HG03196 (cell line): ENCODE measurements around the gene DNAH3.
A peak's percentile ranks its signal among the peaks of the same experiment; 100 is the strongest.
"Not testable (repeated sequence)": the region's sequence is repeated elsewhere in the genome, so short reads cannot be mapped to it uniquely, and the experiment has no call there.

Source experiments
- ATAC-seq: cut with Tn5 transposase; IDR thresholded peaks from one replicate; pipeline ENCODE4 v1.9.1; 2021; ENCODE audit not compliant: unreplicated experiment

The DNAH3 gene

DNA sequence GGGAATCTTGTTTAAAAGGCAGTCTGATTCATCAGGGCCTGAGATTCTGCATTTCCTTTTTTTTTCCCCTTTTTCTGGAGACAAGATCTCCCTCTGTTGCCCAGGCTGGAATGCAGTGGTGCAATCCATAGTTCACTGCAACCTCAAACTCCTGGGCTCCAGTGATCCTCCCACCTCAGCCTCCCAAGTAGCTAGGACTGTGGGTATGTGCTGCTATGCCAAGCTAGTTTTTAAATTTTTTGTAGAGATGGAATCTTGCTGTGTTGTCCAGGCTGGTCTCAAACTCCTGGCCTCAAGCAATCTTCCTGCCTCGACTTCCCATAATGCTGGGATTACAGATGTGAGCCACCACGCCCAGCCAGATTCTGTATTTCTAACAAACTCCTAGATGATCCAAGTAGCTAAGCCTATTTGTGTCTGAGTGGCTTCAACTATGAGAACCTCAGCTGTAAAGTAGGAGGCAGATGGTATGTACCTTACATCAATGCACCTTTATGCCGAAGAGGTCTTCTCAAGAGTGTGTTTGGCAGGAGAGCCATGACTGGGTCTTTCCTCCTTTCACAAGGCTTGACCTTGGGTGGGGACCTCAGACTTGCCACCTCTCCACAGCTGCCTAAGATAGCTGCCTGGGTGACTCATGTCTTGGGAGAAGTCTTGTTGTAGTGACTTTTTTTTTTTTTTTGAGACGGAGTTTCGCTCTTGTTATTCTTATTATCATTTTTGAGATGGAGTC is 18.8 kb upstream of the DNAH3 start:
- ATAC-seq, result no peak

DNA sequence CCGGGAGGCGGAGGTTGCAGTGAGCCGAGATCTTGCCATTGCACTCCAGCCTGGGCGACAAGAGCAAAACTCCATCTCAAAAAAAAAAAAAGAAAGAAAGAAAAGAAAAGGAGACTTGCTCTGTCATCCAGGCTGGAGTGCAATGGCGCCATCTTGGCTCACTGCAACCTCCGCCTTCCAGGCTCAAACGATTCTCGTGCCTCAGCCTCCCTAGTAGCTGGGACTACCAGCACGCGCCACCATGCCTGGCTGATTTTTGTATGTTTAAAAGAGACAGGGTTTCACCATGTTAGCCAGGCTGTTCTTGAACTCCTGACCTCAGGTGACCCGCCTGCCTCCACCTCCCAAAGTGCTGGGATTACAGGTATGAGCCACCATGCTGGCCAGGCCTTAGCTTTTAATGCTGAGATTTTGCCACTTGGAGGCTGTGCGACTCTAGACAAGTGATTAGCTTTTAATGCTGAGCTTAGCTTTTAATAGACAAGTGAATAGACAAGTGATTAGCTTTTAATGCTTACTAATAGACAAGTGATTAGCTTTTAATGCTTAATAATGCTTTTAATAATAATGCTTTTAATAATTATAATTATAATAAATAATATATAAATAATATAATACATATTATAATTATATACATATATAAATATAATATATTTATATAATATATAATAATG is 17.4 kb upstream of the DNAH3 start:
- ATAC-seq, result no peak

DNA sequence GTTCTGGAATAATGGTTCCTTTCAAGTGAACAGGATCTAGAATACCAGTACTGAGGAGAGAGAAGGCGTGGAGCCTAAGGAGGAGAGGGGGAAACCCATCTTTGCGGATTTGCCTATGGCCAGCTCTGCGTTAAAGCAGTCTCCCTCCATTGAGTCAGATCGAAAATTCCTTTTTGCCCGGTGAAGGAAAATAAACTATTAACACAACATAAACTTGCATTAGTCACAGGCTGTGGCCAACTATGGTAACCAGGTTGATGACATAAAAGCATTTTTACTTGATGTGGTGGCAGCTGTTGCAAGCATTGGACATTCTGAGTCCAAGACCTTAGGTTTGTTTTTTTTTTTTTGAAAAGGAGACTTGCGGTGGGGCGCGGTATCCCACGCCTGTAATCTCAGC is 16.7 kb upstream of the DNAH3 start:
- no peak for ATAC-seq

DNA sequence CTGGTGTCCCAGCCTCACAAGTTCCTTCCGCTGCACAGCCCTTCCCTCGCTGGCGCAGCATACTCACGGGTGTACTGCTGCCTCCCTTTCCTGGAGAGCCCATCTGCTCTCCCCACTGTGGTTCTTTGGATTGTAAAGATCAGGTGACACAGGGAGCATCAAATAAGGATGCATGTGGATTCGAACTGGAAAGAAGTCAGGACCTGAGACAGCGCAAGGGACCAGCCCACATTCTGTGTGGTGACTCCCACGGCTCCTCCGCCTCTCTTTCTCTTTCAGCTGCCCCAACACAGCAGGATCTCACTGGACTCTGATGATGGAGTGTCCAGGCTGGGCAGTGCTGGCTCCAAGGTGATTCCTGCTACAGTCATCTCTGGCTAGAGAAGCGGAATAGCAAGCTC is 15.9 kb upstream of the DNAH3 start:
- ATAC-seq, result no peak

DNA sequence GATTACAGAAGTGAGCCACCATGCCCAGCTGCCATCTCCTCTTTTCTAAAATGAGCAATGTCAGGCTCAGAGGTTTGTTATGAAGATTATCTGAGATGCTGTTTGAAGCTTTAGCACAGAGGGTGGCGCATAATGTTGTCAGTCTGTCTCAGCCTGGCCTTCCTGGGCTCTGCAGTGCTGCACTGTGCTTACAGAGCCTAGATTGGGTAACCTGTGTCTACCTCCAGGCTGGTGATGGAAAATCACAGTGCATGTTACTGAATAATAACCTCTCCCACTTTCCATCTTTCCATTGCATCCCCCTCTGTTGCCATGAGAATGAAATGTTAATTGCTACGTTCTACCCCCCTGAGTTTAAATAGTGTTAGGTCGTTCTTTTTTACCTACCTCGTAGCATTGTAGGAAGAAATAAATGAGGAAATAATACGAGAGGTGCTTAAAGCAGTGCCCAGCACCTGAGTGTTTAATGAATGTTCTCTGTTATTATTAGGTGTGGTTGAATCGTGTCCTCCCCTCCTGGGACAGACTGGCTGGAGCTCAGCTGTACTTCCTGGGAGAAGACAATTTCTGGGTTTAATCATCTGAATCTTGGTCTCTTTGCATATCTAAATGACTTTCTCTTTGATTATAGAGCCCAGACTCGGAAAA is 14.0 kb upstream of the DNAH3 start:
- no peak for ATAC-seq

DNA sequence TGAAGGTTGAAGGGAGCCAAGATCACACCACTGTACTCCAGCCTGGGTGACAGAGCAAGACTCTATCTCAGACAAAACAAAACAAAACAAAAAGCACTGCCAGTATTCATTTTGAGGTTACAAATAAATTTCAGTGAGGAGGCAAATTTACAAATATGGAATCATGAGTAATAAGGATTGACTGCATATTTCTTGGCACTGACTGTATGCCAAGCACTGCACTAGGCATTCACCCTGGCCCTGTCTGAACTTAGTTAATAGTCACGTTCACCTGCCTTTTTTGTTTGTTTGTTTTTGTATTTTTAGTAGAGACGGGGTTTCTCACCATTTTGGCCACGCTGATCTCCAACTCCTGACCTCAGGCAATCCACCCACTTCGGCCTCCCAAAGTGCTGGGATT is 12.9 kb upstream of the DNAH3 start:
- no peak for ATAC-seq

DNA sequence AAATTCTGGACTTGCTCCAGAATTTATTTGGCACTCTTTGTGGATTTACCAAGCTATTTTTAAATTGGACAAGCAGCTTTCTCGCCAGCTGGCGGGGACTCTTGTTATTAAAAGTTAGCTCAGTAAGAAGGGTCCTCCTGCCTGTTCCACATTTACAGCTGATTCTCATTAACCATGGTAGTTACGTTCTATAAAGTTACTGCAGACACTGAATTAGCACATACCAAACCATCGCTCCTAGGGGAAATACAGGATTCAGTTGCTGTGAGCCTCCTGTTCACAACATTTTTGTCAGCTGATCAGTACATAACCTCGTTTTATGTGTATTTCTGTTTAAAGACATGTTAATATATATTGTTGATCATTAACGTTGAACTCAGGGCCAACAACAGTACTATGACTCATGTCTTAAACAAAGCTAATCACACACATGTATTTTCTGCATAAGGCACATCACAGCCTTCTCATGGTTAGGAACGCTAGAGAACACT is 12.1 kb upstream of the DNAH3 start:
- ATAC-seq, result no peak

DNA sequence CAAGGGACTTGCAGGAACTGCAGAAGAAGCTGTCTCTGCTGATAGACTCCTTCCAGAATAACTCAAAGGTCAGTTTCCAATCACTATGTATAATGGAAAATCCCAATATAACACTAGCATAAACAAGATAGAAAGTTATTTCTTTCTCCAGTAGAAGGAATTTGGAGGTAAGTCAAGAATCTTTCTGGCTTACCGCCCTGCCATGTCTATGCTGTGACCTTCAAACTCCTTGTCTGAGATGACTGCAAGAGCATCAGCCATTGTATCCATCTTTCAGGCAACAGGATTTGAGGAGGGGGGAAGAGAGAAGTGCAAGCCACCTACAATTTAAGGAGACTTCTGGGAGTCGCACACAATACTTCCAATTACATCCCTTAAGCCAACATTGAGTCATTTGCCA is 10.6 kb upstream of the DNAH3 start:
- no peak for ATAC-seq

DNA sequence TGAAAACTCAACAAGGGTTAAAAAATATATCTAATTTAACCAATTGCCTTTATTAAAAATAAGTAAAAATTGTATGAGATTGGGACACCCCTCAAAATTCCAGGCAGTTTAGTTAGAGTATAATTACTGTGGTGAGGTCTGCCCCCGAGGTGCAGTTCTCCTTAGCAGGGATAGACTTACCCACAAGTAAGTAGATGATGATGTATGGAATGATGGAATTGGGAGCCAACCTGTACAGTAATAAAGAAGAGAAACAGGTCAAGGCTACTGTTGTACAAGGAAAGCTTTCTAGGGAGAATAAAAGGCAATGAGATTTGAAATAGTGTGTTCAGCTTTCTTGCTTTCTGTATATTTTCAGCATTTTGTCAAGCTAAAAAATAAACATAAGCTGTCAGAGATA is 9.6 kb upstream of the DNAH3 start:
- ATAC-seq, result no peak

DNA sequence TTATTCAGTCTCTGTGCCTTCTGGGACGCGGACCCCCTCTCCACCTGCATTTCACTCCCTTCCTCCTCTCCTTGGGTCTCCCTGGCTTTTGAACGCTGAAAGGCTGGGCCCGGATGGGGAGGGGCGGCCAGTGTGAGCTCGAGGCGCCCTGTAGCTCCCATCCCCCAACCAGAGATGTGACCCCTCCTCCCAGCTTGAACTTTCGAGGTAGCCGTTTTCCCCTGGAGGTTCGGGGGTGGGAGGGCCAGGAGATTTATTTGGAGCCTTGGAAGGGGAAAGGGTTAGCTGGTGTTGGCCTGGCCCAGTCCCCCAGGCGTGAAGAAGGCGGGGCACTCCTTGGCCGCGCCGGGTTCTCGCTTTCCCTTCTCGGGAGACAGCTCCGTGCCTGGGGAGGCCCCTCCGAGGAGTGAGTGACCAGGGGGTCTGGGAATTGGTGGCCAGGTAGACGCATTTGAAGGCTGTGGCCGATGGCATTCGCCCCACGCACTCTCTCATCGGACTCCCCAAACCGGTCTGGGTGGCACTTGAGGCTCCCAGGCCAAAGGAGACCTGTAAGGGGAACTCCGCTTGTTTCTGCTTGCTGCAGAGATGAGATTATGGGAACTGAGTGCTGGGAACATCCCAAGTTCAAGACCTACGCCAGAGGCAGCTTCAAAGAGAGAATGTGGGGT is 8.8 kb upstream of the DNAH3 start:
- peak; percentile 39 for ATAC-seq

DNA sequence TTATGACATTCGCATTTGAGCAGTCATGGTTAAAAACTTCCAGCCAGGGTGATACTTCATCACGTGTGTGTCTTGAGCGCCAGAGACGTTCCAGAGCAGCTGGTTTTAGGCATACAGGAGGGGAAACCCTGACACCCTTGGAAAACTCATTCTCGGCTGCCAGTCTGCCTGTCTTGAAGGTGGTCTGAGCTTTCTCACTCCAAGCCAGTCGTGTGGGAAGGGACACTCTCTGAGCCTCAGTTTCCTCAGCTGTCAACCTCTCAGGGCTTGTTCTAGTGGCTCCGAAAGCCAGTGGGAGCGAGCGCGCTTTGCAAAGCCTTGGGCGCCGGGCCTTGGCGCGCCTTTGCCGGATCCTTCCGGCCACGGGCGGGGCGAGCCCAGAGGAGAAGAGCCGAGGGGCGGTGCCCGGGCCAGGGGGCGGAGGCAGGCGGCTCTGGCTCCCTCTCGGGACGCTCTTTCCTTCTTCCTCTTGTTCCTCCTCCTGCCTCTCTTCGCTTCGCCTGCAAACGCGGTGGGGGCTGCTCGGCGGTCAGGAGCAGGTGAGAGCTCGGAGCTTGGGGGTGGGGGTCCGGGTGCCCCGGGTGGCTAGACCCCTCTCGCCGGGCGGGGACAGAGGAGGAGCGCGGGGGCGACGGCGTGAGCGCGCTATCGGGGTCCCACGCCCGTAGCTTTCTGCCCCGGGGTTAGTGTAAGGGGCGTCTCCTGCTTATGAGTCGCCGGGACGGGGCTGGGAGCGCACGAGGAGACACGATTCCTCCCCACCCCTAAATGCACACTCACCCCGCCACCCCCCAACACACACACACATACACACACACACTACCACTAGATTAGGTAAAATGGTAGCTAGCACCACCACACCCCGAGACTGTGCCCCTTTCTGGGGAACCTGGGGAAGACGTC is 7.8 kb upstream of the DNAH3 start, which contains the start of gene LDAF1:
TSS of gene LDAF1 (plus strand) at position 467 of the 903 bp plus-strand sequence. CDS start 2,509 bp downstream, outside the sequence.
- peak; percentile 83 for ATAC-seq

DNA sequence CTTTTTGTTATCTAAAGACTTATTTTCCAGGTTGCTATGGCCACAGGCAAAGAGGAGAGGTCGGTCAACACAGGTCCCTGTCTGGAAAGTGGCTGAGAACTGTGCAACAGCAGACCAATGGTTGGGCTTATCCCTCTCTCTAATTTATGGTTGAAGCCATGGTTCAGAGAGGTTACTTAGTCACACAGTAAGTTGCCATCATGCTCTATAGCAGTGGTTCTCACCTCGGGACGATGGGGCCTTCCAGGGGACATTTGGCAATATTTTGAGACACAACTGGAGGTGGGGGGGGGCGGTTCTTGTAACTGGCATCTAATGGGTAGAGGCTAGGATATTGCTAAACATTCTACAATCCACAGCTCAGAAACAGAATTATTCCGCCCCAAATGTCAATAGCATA is 7.0 kb upstream of the DNAH3 start:
- ATAC-seq, result no peak

DNA sequence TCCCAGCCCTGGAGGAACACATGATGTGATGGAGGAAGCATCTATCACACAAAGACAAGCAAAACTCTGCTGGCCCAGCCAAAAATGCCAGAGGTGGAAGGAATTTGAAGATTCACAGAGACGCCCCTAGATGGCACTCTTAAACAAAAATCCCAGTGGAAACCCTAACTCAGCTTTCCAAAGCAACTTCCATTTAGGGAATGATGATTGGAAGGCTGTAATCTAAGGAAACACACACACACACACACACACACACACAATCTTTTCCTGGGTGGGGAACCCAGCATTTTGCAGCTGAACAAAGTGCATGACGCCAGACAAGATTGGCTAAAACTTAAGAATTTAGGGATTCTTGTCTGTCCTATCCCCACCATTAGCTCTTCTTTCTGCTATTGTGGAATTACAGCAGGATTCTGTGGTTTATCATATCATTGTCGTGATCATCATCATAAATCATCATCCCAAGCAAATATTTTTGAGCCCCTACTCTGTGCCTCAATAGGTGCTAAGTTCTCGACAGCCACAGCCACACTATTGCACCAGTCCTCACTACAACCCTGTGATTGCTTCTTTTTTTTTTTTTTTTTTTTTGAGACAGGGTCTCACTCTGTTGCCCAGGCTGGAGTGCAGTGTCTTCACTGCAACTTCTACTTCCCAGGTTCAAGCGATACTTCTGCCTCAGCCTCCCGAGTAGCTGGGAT is 6.3 kb upstream of the DNAH3 start:
- no peak for ATAC-seq

DNA sequence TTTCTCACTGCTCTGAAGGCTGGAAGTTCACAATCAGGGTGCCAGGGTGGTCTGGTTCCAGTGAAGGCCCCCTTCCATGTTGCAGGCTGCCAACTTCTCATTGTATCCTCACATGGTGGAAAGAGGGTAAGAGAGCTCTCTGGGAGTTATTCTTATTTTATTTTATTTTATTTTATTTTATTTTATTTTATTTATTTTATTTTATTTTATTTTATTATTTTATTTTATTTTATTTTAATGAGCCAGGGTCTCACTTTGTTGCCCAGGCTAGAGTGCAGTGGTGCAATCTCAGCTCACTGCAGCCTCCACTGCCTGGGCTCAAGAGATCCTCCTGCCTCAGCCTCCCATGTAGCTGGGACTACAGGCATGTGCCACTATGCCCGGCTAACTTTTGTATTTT is 5.4 kb upstream of the DNAH3 start:
- not testable (repeated sequence) for ATAC-seq

DNA sequence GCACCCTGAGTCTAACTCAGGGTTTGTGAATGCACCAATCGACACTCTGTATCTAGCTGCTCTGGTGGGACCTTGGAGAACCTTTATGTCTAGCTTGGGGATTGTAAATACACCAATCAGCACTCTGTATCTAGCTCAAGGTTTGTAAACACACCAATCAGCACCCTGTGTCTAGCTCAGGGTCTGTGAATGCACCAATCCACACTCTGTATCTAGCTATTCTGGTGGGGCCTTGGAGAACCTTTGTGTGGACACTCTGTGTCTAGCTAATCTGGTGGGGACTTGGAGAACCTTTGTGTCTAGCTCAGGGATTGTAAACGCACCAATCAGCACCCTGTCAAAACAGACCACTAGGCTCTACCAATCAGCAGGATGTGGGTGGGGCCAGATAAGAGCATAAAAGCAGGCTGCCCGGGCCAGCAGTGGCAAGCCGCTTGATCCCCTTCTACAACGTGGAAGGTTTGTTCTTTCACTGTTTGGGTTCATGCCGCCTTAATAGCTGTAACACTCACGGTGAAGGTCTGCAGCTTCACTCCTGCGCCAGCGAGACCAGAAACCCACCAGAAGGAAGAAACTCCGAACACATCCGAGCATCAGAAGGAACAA is 2.6 kb upstream of the DNAH3 start:
- not testable (repeated sequence) for ATAC-seq

DNA sequence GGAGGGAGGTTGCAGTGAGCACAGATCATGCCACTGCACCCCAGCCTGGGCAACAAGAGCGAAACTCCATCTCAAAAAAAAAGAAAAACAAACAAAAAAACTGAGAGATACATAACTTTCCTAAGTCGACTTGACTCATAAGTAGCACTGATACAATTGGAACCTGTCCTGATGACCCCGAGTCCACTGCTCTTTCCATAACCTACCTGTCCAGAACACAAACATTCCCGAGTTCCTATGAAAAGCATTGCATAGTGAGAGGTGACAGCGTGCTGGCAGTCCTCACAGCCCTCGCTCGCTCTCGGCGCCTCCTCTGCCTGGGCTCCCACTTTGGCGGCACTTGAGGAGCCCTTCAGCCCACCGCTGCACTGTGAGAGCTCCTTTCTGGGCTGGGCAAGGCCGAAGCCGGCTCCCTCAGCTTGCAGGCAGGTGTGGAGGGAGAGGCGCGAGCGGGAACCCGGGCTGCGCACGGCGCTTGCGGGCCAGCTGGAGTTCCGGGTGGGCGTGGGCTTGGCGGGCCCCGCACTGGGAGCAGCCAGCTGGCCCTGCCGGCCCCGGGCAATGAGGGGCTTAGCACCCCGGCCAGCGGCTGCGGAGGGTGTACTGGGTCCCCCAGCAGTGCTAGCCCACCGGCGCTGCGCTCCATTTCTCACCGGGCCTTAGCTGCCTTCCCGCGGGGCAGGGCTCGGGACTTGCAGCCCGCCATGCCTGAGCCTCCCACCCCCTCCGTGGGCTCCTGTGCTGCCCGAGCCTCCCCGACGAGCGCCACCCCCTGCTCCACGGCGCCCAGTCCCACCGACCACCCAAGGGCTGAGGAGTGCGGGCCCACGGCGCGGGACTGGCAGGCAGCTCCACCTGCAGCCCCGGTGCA is 1.7 kb upstream of the DNAH3 start:
- ATAC-seq, result not testable (repeated sequence)

DNA sequence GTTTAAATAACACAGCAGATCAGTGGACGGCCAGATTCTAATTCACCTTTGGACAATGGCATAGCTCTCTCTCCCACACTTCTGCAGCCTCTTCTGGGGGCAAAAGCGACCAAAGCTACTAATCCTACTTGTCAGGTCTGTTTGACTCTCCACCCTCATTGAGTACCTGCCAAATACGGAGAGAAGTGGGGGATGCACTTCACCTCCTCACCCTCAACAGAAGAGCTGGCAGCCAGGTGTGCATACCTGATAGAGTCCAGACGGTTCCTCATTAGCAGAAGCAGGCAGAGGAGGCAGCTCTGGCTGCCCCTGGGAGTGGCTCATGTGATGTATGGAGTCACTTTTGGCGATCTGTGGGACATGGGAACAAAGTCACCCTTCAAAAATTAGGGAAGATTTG is 4.9 kb downstream of the DNAH3 start:
- ATAC-seq, result no peak

DNA sequence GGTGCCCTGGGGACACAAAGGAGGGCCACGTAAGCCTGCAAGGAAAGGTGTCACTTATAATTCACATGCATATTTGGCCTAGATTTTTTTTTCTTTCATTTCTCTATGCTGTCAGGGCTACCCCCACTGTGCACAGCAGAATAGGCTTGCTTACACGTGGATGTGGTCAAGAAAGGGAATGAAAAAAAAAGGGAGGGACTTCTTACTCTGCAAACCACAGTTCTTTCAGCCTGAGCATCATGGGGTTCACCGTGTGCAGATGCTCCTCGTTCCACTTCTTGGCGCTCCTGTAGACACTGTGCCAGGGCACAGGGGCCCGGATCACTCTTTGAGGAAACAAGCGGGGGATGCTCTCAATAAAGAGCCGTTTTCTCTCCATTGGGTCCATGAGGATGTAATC is 16.6 kb downstream of the DNAH3 start:
- no peak for ATAC-seq
